GM12878 (cell line): ENCODE measurements around the gene SH3BGRL3.

Source experiments
- BMI1 ChIP-seq: fragments of 450-650 bp; IDR thresholded peaks from 2 replicates; pipeline ENCODE4 v1.6.1; 2016; ENCODE audit warnings: mild to moderate bottlenecking, moderate library complexity, borderline replicate concordance
- MYC ChIP-seq: IDR thresholded peaks from 2 replicates; pipeline ENCODE4 v1.6.1; 2011; ENCODE audit warnings: mild to moderate bottlenecking, low read length, moderate library complexity, inconsistent platforms; ENCODE audit not compliant: insufficient read depth, insufficient replicate concordance, insufficient read length, severe bottlenecking
- PAX5 ChIP-seq: IDR thresholded peaks from 2 replicates; pipeline ENCODE4 v1.6.1; 2011; ENCODE audit warnings: low read depth, low read length, borderline replicate concordance
- POLR2A ChIP-seq: IDR thresholded peaks from 2 replicates; pipeline ENCODE4 v1.6.1; 2011; ENCODE audit warnings: low read depth, mild to moderate bottlenecking, low read length
- SIN3A ChIP-seq: IDR thresholded peaks from 2 replicates; pipeline ENCODE4 v1.6.1; 2012; ENCODE audit warnings: low read depth, low read length, improper control_type of control experiment
- SMARCA5 ChIP-seq: fragments of 450-650 bp; IDR thresholded peaks from 2 replicates; pipeline ENCODE4 v1.6.1; 2017; ENCODE audit warnings: mild to moderate bottlenecking
- SMC3 ChIP-seq: IDR thresholded peaks from 2 replicates; pipeline ENCODE4 v1.6.1; 2011; ENCODE audit warnings: low read length, improper control_type of control experiment, borderline replicate concordance
- TCF7 ChIP-seq: IDR thresholded peaks from 2 replicates; pipeline ENCODE4 v1.6.1; 2014; ENCODE audit warnings: antibody characterized with exemption, borderline replicate concordance
- TF ChIP-seq, protein P1 (sequence below), 3 experiments: IDR thresholded peaks in 2 of 3; conservative IDR thresholded peaks in 1 of 3; 2 replicates each; pipeline ENCODE4 v1.5.1; 2011; ENCODE audit warnings: low read depth in 3 of 3, low read length in 3 of 3, mild to moderate bottlenecking in 3 of 3, control low read depth in 2 of 3, moderate library complexity in 2 of 3, inconsistent platforms in 1 of 3, mixed read lengths in 1 of 3; ENCODE audit not compliant: control insufficient read depth in 2 of 3, insufficient read depth in 1 of 3; ENCODE audit errors: extremely low read depth in 1 of 3

DNA sequence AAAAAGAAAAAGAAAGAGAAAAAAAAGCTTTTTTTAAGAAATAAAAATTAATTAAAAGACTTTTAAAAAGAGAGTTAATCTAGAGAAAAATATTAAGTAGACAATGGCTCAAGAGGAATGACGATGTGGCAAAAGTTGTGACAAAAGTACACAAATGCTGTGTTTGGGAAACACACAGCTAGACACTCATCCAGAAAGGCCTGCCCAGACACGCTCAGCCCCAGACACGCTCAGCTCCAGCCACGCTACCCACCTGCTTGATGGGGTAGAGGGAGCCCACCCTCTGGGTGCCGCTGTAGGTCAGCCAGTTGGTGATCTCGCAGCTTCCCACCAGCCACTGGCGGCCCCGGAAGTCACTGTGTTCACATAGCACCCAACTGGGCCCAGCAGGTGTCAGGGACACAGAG lies 48.1 kb downstream of the SH3BGRL3 start:
- TF ChIP-seq SIN3A (no peak), BMI1 (no peak), SMARCA5 (no peak), SMC3 (no peak), PAX5 (no peak), POLR2A (no peak), MYC (no peak), TCF7 (no peak)
- TF ChIP-seq, protein P1, sequence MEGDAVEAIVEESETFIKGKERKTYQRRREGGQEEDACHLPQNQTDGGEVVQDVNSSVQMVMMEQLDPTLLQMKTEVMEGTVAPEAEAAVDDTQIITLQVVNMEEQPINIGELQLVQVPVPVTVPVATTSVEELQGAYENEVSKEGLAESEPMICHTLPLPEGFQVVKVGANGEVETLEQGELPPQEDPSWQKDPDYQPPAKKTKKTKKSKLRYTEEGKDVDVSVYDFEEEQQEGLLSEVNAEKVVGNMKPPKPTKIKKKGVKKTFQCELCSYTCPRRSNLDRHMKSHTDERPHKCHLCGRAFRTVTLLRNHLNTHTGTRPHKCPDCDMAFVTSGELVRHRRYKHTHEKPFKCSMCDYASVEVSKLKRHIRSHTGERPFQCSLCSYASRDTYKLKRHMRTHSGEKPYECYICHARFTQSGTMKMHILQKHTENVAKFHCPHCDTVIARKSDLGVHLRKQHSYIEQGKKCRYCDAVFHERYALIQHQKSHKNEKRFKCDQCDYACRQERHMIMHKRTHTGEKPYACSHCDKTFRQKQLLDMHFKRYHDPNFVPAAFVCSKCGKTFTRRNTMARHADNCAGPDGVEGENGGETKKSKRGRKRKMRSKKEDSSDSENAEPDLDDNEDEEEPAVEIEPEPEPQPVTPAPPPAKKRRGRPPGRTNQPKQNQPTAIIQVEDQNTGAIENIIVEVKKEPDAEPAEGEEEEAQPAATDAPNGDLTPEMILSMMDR (IDR thresholded peaks at IDR 0.05 in 2 of 3, conservative IDR thresholded peaks at IDR 0.05 in 1 of 3; ENCODE audit: control insufficient read depth in 2 of 3, extremely low read depth in 1 of 3, insufficient read depth in 1 of 3, low read depth in 3 of 3, low read length in 3 of 3): no peak
